Tibial nerve (tissue), 4 donors: ENCODE measurements around the gene WDR12. TPM values are rescaled to one million over a fixed set of nuclear protein-coding genes. Genes with fewer than 3 reads are reported as not detected.
"Not testable (repeated sequence)": the region's sequence is repeated elsewhere in the genome, so short reads cannot be mapped to it uniquely, and the experiment has no call there.

Experiments used
- DNase-seq, 2 donors: peaks; one replicate each; pipeline ENCODE4 v3.0.0-alpha.2; 2019; ENCODE audit warnings: low spot score in 2 of 2
- H3K27ac ChIP-seq, 4 donors: fragments of 200-600 bp; sonication (generic) in 3 of 4; one replicate each; pipeline ENCODE4 v1.5.1; 2017 to 2019; ENCODE audit warnings: mild to moderate bottlenecking in 1 of 4
- H3K27me3 ChIP-seq, 2 donors: fragments of 200-600 bp; sonication (generic) in 1 of 2; one replicate each; pipeline versions ENCODE4 v1.5.1 to v1.6.0; 2017 to 2019
- H3K36me3 ChIP-seq, 3 donors: fragments of 200-600 bp; sonication (generic); one replicate each; pipeline ENCODE4 v1.5.1; 2018 to 2019
- H3K4me1 ChIP-seq, 4 donors: fragments of 200-600 bp; sonication (generic) in 3 of 4; one replicate each; pipeline ENCODE4 v1.5.1; 2017 to 2019
- H3K4me3 ChIP-seq, 4 donors: fragments of 200-600 bp; sonication (generic) in 3 of 4; one replicate each; pipeline ENCODE4 v1.5.1; 2017 to 2019; ENCODE audit warnings: mild to moderate bottlenecking in 1 of 4, moderate library complexity in 1 of 4
- H3K9me3 ChIP-seq, 4 donors: fragments of 200-600 bp; sonication (generic) in 3 of 4; one replicate each; pipeline ENCODE4 v1.5.1; 2017 to 2019
- EP300 ChIP-seq, 2 donors: sonication (generic); formaldehyde crosslinking; IDR thresholded peaks; one replicate each; pipeline ENCODE4 v1.6.1; 2017; ENCODE audit warnings: antibody characterized with exemption in 2 of 2, mild to moderate bottlenecking in 1 of 2
- POLR2A ChIP-seq, 2 donors: fragments of 450-650 bp; IDR thresholded peaks; one replicate each; pipeline ENCODE4 v1.6.1; 2017; ENCODE audit warnings: antibody characterized with exemption in 2 of 2, mild to moderate bottlenecking in 2 of 2, moderate library complexity in 2 of 2
- WGBS, 2 donors: methylation state at CpG; one replicate each; pipeline ENCODE4 v1.1.5; 2018; 5-methylcytosine and 5-hydroxymethylcytosine counted together
- total RNA-seq, 4 donors: library from RNA; depleted of rRNA; stranded (reverse); fragments of >200 nt; gene quantifications; one replicate each; pipeline ENCODE4 v1.1.0, GENCODE V29; 2016
- TF ChIP-seq, protein P1 (sequence below), 5 experiments: fragments of 200-600 bp in 3 of 5; fragments of 450-650 bp in 2 of 5; sonication (generic) in 3 of 5; IDR thresholded peaks; one replicate each; pipeline ENCODE4 v1.5.1; 2016 to 2019; ENCODE audit warnings: antibody characterized with exemption in 5 of 5, mild to moderate bottlenecking in 3 of 5, moderate library complexity in 2 of 5

WDR12 gene
- total RNA-seq, 4 donors from 2014 or later, result 9.8 to 18.3 (median 12.4) TPM

DNA sequence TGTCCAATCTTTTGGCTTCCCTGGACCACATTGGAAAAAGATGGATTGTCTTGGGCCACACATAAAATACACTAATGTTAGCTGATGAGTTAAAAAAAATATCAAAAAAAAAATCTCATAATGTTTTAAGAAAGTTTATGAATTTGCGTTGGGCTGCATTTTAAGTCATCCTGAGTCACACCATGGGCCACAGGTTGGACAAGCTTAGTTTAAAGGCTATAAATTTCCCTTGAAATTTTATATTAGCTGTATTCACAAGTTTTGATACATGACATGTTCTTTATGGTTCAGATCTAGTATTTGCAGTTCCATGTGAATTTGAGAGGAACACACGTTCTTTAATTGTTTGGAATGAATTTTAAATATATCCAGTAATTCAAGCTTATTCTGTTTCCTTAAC is 22.5 kb upstream of the WDR12 start:
- TF ChIP-seq POLR2A (IDR thresholded peaks at IDR 0.05) (no peak), EP300 (IDR thresholded peaks at IDR 0.05) (no peak)
- TF ChIP-seq, protein P1, sequence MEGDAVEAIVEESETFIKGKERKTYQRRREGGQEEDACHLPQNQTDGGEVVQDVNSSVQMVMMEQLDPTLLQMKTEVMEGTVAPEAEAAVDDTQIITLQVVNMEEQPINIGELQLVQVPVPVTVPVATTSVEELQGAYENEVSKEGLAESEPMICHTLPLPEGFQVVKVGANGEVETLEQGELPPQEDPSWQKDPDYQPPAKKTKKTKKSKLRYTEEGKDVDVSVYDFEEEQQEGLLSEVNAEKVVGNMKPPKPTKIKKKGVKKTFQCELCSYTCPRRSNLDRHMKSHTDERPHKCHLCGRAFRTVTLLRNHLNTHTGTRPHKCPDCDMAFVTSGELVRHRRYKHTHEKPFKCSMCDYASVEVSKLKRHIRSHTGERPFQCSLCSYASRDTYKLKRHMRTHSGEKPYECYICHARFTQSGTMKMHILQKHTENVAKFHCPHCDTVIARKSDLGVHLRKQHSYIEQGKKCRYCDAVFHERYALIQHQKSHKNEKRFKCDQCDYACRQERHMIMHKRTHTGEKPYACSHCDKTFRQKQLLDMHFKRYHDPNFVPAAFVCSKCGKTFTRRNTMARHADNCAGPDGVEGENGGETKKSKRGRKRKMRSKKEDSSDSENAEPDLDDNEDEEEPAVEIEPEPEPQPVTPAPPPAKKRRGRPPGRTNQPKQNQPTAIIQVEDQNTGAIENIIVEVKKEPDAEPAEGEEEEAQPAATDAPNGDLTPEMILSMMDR (IDR thresholded peaks at IDR 0.05), result no peak
- no peaks in the 10 kb centered on the region for H3K4me1 ChIP-seq
- WGBS, 2 donors, result 86 to 93% methylated on average over 2 of the region's 2 CpGs
- peaks cover 0 to 4% (median 0%) of the 10 kb centered on the region in 4 donors for H3K9me3 ChIP-seq
- H3K4me3 ChIP-seq, result no peak overlapping the region
- H3K27me3 ChIP-seq, result no peaks in the 10 kb centered on the region
- no peak overlapping the region for H3K27ac ChIP-seq
- H3K36me3 ChIP-seq, result peaks cover 0 to 66% (median 0%) of the 10 kb centered on the region in 3 donors
- DNase-seq, result no peak

- H3K36me3 ChIP-seq, result peaks cover 0 to 66% (median 0%) of the 10 kb centered on the region in 3 donors
- H3K4me3 ChIP-seq, result no peak overlapping the region
- no peaks in the 10 kb centered on the region for H3K9me3 ChIP-seq
- no peaks in the 10 kb centered on the region for H3K27me3 ChIP-seq
- 99 to 100% methylated on average over 3 to 4 of the region's 5 CpGs for WGBS, 2 donors
- H3K4me1 ChIP-seq, result no peaks in the 10 kb centered on the region
- TF ChIP-seq EP300 (IDR thresholded peaks at IDR 0.05) (no peak), POLR2A (IDR thresholded peaks at IDR 0.05) (no peak)
- TF ChIP-seq, protein P1 (IDR thresholded peaks at IDR 0.05), result no peak
- DNase-seq, result no peak
- H3K27ac ChIP-seq, result no peak overlapping the region
Measured at GRCh38 chr2:202933139-202933510, 21.7 kb upstream of the WDR12 start.

DNA sequence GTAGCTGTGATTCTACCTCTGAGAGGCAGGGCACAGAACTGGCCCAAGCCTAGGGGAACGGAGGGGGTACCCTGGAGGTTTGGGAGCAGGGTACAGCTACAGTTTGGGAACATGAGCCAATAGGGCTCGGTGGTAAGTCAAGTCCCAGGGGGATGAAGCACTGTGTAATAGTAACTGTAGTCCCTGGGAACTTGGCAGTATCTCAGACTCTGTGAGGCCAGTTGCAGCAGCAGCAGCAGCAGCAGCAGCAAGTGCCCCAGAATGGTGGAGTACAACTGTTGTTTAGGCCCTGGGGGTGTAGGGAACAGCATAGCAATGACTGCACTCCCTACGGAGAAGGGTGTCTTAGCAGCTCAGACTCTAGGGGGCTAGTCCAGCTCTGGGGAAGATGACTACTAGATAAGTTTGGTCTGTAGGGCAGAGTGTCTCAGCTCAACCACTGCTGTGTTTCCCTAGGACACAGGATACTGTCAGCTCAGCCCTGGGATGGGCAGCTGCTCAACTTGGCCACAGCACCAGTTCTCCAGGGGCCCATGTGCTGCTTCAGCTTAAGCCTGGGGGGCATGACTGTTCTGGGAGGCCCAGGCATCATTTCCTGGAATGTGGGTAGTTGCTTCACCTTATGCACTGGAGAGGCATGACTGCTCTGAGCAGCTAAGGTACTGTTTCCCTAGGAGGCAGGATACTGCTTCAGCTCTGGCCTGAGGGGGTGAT is 21.1 kb upstream of the WDR12 start:
- H3K9me3 ChIP-seq, result no peaks in the 10 kb centered on the region
- DNase-seq, result no peak
- no peak overlapping the region for H3K27ac ChIP-seq
- H3K27me3 ChIP-seq, result no peaks in the 10 kb centered on the region
- peaks cover 0 to 66% (median 0%) of the 10 kb centered on the region in 3 donors for H3K36me3 ChIP-seq
- no peak for TF ChIP-seq EP300 (IDR thresholded peaks at IDR 0.05)
- TF ChIP-seq POLR2A (IDR thresholded peaks at IDR 0.05), result no peak
- TF ChIP-seq, protein P1 (IDR thresholded peaks at IDR 0.05), result no peak
- 82 to 86% methylated on average over 3 of the region's 3 CpGs for whole genome bisulfite sequencing, 2 donors
- no peak overlapping the region for H3K4me3 ChIP-seq
- no peaks in the 10 kb centered on the region for H3K4me1 ChIP-seq

- DNase-seq, result no peak
- peaks cover 0 to 2% (median 0%) of the 10 kb centered on the region in 4 donors for H3K4me1 ChIP-seq
- peaks cover 0 to 4% (median 0%) of the 10 kb centered on the region in 4 donors for H3K9me3 ChIP-seq
- no peaks in the 10 kb centered on the region for H3K27me3 ChIP-seq
- no peak overlapping the region for H3K27ac ChIP-seq
- TF ChIP-seq, protein P1 (IDR thresholded peaks at IDR 0.05), result no peak
- TF ChIP-seq EP300 (IDR thresholded peaks at IDR 0.05) (no peak), POLR2A (IDR thresholded peaks at IDR 0.05) (no peak)
- H3K4me3 ChIP-seq, result no peak overlapping the region
- WGBS, 2 donors, result 93 to 96% methylated on average over 1 of the region's 1 CpG
- peaks cover 0 to 54% (median 0%) of the 10 kb centered on the region in 3 donors for H3K36me3 ChIP-seq
Measured at GRCh38 chr2:202918860-202919259, 7.4 kb upstream of the WDR12 start.

DNA sequence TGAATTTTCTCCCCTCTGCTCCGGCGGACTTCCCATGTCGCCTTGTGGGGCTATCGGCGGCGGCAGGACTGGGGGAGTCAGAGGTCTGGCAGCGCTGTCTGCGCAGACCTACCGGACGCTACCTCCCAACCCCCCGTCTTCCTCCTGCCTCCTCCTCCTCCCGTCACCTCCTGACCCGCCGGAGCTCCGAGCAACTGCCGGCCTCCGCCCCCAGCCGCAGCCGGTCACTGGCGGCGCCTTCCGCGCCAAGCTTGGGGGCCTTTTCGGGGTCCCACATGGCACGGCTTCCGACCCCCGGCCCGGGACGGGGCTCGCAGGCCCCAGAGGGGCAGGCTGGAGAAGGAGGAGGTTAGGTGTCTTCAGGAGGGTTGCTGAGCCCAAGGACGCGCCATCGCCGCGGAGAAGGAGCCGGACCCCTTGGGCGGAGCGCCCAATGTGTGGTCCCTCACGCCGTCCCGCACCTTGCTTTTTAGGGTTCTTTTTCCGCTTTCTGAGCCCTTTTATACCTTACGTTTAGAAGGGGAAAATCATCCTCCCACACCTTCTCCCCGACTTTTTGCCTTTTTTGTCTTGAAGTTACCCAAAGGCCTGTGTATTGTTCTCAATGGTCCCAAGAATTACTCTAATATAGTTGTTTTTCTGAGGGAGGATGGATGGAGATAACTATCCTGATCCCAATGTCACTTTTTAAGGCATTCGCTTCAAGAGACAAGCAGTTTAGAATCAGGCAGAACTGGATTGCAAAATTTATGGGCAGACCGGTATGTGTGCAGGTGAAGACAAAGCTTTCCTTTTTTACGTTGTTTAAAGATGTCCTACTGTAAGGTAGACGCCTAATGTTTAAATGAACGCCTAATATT is 1.1 kb upstream of the WDR12 start:
- peak overlapping the region; percentile 52 to 86 (median 72) for H3K4me3 ChIP-seq
- not testable (repeated sequence) for H3K27me3 ChIP-seq, H3K9me3 ChIP-seq, H3K36me3 ChIP-seq, DNase-seq
- peaks cover 0 to 33% (median 9%) of the 10 kb centered on the region in 4 donors for H3K4me1 ChIP-seq
- peak overlapping the region; percentile 66 to 93 (median 87) for H3K27ac ChIP-seq
- WGBS, 2 donors, result 4 to 5% methylated on average over 8 of the region's 49 CpGs
